ENCODE results near the gene INO80E. TPM values are rescaled to one million over a fixed set of nuclear protein-coding genes. Genes with fewer than 3 reads are reported as not detected.

Gene INO80E
- total RNA-seq, 1 experiment from 2014 or later, result 89.8 TPM

GRCh38 chr16:29989111-29989858, 6.8 kb upstream of the INO80E start:
- POLR2A ChIA-PET, result interaction anchor here (0.6 kb wide), 1 partner anchor 44 kb away, joined by 3 read pairs; no protein-coding TSS in a partner anchor
- Histone ChIP-seq H3K9me3 (ENCODE audit: control insufficient read depth in 1 of 2, insufficient read depth in 1 of 2, low read depth in 1 of 2, low read length in 2 of 2) (no peaks in the 10 kb centered on the region), H3K79me2 (ENCODE audit: insufficient read depth, low read length) (no peaks in the 10 kb centered on the region), H3K4me3 (replicated peaks in 1 of 2; ENCODE audit: low read depth in 1 of 2, low read length in 2 of 2) (no peak overlapping the region), H3K9me2 (ENCODE audit: insufficient read depth) (no peaks in the 10 kb centered on the region), H4K20me1 (ENCODE audit: insufficient read depth) (no peaks in the 10 kb centered on the region), H3K36me3 (ENCODE audit: control insufficient read depth in 1 of 2, insufficient read depth in 2 of 2, low read length in 2 of 2) (peaks cover 39% of the 10 kb centered on the region in 2 experiments), H3K27ac (ENCODE audit: low read depth, low read length) (peak overlapping the region; percentile 11; the same call in 1 of the 2 replicates), H3K4me1 (ENCODE audit: control insufficient read depth in 1 of 2, insufficient read depth in 2 of 2, low read length in 2 of 2) (peaks cover 2 to 6% of the 10 kb centered on the region in 2 experiments), H3K9ac (ENCODE audit: low read length) (no peak overlapping the region), H3K4me2 (ENCODE audit: low read length) (no peak overlapping the region), H3K27me3 (ENCODE audit: insufficient read depth, low read length) (no peaks in the 10 kb centered on the region), H2AFZ (ENCODE audit: low read depth, low read length, poor library complexity, severe bottlenecking) (no peak overlapping the region)
- no peak for DNase-seq (ENCODE audit: low read depth, low spot score)
- no peak for TF ChIP-seq JUND (IDR thresholded peaks at IDR 0.05)
- TF ChIP-seq SP1 (IDR thresholded peaks at IDR 0.05; ENCODE audit: low read depth), result no peak
- TF ChIP-seq POLR2AphosphoS5 (IDR thresholded peaks at IDR 0.05; ENCODE audit: low read depth, low read length), result no peak
- TF ChIP-seq SRF (IDR thresholded peaks at IDR 0.05; ENCODE audit: low read depth), result no peak
- no peak for TF ChIP-seq YY1 (IDR thresholded peaks at IDR 0.05; ENCODE audit: extremely low read depth, insufficient replicate concordance, low read depth, low read length)
- TF ChIP-seq SIN3A (IDR thresholded peaks at IDR 0.05; ENCODE audit: low read depth), result no peak
- no peak for TF ChIP-seq ATF3 (IDR thresholded peaks at IDR 0.05)
- TF ChIP-seq CTCF (IDR thresholded peaks at IDR 0.05 in 2 of 3, conservative IDR thresholded peaks at IDR 0.05 in 1 of 3; ENCODE audit: borderline replicate concordance in 1 of 3, insufficient read depth in 1 of 3, low read depth in 2 of 3, low read length in 2 of 3), result no peak
- intact Hi-C loops (cut with micrococcal nuclease), result no loop called here
- RAD21 ChIA-PET (ENCODE audit: low non-redundant PET in 1 of 2, low total read pairs in 2 of 2, uncharacterized antibody in 2 of 2, unreplicated experiment in 2 of 2), result no interaction called here
- CTCF ChIA-PET, result no interaction called here
- no TSS peak for BruUV-seq (replicated peaks)
- no peak for ATAC-seq

Data from HCT116 (cell line).